GM12865 (cell line): Measurements from ENCODE around the gene SARS1.
"Not testable (repeated sequence)": the region's sequence is repeated elsewhere in the genome, so short reads cannot be mapped to it uniquely, and the experiment has no call there.

Experiments
- DNase-seq: peaks from one replicate; pipeline ENCODE4 v3.0.0; 2010; ENCODE audit warnings: low read depth
- H3K4me3 ChIP-seq: 2 replicates; pipeline ENCODE4 v1.5.1; 2011; ENCODE audit warnings: mild to moderate bottlenecking, low read depth, low read length, control low read depth
- CTCF ChIP-seq: IDR thresholded peaks from 2 replicates; pipeline ENCODE4 v1.5.1; 2011; ENCODE audit warnings: low read length, control low read depth, low read depth, inconsistent platforms; ENCODE audit not compliant: insufficient read depth; ENCODE audit errors: missing control alignments

Gene SARS1

GRCh38 chr1:109214695-109215623, 1.2 kb downstream of the SARS1 start:
- peak; percentile 61 for DNase-seq
- TF ChIP-seq CTCF, result no peak
- H3K4me3 ChIP-seq, result peak overlapping the region; percentile 67

- no peak overlapping the region for H3K4me3 ChIP-seq
- no peak for DNase-seq
- no peak for TF ChIP-seq CTCF
Measured at GRCh38 chr1:109216662-109217061, 2.9 kb downstream of the SARS1 start.

- no peak overlapping the region for H3K4me3 ChIP-seq
- DNase-seq, result no peak
- no peak for TF ChIP-seq CTCF
Measured at GRCh38 chr1:109218516-109218915, 4.8 kb downstream of the SARS1 start.

- H3K4me3 ChIP-seq, DNase-seq: not testable (repeated sequence)
Measured at GRCh38 chr1:109221201-109221600, 7.5 kb downstream of the SARS1 start.

GRCh38 chr1:109225308-109225707, 11.6 kb downstream of the SARS1 start:
- H3K4me3 ChIP-seq, result no peak overlapping the region
- no peak for DNase-seq
- no peak for TF ChIP-seq CTCF

- no peak overlapping the region for H3K4me3 ChIP-seq
- TF ChIP-seq CTCF, result no peak
- no peak for DNase-seq
Measured at GRCh38 chr1:109225711-109226445, 12.2 kb downstream of the SARS1 start.

GRCh38 chr1:109228167-109228566, 14.4 kb downstream of the SARS1 start:
- TF ChIP-seq CTCF, result no peak
- no peak overlapping the region for H3K4me3 ChIP-seq
- DNase-seq, result no peak
